GM18870 (cell line): Measurements from ENCODE around the gene ARHGAP5.
A peak's percentile ranks its signal among the peaks of the same experiment; 100 is the strongest.

Experiments used
- ATAC-seq: cut with Tn5 transposase; IDR thresholded peaks from one replicate; pipeline ENCODE4 v1.9.1; 2021; ENCODE audit warnings: moderate library complexity; ENCODE audit not compliant: unreplicated experiment

Gene ARHGAP5

DNA sequence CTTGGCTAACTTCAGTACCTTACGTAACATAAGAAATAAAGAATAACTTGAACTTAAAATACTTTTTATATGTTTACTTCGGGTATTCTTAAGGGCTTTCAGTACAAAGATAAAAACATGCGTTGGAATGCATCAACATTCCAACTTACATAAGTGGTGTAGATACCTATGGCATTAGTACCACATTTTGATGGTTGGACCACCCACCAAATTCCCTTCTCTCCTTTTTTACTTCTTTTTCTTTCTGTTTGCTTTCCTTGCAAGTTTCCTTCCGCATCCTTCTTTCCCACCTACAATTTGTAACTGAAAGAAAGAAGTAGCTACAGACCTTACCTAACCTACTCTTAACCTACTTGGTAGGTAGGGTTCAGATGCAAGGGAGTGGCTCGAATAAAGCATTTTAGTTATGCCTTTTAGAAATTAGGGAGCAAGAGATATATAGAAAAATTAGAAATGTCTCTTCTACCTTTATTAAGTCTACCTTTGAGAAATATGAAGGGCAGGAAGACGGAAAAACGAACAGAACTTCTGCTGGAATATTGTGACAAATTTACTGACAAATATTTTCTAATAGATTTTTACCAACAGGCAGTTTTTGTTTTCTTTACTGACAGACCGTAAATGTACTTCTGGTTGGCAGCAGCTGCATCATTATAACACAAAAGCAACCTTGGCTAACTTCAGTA is 2.1 kb upstream of the ARHGAP5 start:
- no peak for ATAC-seq

- peak; percentile 19 for ATAC-seq
These were observed 1.3 kb upstream of the ARHGAP5 start for GRCh38 chr14:32075672-32076277.

DNA sequence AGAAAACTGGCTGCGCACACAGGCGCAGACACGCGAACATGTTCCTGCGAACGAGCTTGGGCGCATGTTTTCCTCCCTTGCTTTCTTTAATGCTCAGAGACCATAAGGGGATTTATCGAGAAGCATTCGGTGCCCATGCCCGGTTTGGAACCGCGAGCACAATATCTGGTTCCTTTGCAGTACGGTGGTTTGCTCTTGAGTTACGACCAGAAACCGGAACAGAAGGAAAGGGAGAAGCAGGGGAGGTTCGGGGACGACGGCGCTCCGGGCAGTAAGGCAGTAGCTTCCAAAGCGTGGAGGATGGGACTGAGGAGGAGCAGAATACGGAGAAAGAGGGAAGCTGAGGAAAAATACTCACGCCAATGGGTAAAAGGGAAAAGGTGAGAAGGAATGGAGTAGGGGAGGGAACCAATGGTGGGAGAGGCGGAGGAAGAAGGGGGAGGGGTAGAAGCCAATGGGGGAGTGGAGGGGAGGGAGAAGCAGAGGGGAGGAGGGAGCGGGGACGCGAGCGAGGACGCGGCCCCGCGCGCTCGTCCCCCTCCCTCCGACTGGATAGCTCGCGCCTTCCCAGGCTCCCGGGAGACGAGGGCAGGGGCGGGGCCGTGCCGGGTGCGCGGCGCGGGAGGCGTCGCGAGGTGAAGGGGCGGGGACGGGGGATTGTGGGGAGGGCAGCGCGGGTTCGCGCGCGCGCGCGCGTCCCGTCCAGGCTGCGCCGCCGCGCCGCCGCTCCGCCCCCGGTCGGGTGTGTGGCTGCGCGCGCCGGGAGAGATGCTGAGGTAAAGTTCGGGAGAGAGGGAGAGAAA is 625 bp upstream of the ARHGAP5 start:
- ATAC-seq = peak; percentile 35

DNA sequence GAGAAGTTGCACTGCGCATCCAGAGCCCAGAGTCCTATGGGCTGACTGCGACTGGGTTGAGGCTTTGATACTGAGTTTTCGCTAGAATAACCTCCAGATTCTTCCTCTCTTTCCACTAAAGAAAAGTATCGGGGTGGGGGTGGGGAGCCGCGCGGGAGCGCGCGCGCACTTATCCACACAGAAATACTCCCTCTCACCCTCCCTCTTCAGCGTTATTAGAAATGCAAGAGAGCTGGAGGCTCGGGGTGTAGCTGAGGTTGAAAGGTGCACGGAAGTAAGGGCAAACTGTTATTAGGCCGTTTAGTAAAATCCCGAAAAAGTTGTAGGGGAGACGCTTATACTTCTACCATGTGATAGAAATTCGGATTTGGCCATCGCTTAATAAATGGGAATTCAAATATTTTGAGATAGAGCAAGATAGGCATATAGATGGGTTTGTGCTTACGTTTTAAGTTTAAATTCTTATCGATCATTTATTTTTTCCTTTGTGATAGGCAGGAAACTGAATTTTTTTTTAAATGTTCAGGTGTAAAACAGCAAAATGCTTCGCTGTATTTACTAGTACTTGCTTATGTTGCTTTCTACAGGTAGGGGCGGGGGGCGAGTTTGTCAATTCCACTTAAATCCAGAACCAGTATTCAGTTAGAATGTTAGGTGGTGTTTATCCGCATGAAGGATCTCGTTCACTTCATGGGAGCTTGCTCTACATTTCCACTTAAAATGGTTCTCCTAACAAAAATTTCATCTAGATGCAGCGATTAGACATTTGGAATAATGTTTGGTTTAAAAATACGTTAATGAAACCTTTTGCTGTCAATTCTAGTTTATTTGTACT is 1.1 kb downstream of the ARHGAP5 start:
- no peak for ATAC-seq

DNA sequence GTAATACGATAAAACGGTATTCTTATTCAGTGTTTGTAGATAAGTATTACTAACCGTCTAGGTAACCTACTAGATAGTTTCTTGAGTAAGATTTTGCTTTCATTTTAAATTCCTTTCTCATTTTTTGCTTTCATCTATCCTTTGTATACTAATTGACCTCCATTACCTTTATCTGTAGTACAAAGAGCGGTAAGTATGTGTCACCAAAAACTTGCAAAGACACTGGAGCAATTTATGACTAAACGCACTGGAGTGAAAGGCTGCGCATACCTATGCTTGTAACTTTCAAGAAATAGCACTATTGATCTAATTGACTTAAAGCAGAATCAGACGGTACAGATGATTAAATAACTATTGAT is 1.7 kb downstream of the ARHGAP5 start:
- no peak for ATAC-seq

DNA sequence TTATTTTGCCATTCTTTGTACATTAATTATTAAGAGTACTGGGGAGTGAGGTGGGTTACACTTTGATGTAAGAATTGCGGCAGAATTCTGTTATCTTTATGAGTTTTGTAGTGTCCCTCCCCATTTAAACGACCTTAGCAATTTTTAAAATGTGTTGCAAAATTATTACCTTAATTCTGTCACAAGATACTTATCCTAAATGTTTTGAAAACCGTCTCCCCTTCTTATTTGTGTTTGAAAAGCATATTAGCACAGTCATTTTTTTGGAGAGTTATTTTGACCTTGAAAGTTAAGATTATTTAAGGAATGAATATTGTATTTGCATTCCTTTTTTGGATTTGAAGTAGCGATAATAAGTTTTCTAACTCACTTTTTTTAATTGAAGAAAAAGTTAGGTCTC is 2.2 kb downstream of the ARHGAP5 start:
- no peak for ATAC-seq

DNA sequence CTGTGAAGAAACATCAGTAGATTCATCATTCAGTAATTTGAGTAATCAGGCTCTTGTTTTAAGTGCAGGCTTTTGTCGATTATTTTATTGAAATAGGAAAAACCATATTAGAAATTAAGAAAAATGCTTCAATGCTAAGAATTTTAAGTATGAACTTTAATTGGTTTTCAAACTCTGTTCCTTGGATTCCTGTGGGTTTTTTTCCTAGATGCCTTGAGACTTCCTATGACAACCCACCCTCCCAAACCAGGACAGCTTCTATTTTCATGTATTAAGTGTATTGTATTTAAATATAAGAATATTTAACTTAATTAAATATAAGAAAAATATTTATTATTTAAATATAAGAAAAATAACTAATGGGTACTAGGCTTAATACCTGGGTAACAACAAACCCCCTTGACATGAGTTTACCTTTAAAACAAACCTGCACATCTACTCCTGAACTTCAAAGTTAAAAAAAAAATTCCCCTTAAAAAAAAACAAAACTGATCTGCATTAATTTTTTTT is 3.0 kb downstream of the ARHGAP5 start:
- no peak for ATAC-seq

- no peak for ATAC-seq
These were observed 4.8 kb downstream of the ARHGAP5 start for GRCh38 chr14:32081901-32082300.

- no peak for ATAC-seq
These were observed 6.2 kb downstream of the ARHGAP5 start for GRCh38 chr14:32083315-32083624.

DNA sequence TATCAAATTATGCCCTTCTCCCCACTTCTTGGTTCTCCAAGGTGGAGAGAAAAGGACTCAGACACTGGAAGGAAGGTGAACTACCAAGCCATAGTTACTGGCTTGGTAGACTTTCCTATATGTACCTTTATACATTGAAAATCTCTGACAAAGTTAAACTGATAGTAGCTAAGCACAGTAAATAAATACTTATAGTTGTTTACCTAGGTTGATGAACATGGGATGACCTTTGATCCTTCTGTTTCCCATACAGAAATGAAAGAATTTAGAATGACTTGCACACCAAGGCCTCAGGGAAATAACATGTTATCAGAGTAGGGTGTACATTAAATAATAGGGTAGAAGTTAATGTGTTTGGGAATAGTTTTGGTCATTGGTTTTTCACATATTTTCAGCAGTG is 6.7 kb downstream of the ARHGAP5 start:
- ATAC-seq = no peak

DNA sequence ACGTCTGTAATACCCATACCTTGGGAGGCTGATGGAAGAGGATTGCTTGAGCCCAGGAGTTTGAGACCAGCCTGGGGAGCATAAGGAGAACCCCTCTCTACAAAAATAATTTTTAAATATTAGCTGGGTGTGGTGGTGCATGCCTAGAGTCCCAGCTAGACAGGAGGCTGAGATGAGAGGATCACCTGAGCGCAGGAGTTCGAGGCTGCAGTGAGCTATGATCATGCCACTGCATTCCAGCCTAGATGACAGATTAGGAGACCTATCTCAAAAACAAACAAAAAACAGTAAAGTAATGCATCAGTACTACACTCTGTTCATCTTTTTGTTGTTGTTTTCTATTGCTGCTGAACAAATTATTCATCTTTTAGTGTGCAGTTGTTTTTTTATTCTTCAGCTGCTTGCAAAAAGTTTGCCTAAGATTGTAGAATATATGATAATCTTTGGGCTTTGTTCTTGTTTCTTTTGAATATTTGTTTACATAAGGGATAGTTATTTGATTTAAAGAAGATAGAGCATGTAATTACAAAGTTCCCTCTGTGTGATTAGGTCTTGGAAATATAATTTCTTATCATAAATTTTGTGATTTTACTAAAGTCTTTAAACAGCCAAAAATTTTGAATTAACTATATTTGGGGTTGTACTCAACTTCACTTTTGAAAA is 8.2 kb downstream of the ARHGAP5 start:
- no peak for ATAC-seq

DNA sequence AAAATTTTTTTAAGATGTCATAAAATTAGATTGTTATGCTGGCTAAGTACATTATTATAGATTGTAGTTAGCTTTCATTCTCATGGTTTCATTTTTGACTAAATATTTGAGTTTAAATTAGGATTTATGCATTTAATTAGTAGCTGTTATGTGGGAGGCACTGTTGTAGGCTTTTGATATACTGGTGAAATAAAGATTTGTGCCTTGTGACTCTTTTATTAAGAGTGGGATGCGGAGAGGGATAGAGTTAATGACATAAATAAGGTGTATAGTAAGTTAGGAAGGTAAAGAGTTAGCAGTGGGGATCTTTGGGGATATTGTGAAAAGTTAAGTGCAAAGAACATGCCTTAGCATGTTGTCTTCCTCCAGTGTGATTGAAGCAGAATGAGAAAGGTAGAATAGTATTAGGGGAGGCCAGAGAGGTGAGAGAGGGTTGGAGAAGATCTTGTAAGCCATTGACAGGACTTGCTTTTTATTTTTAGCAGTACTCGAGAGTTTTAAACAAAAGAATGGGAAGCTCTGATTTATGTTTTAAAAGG is 8.8 kb downstream of the ARHGAP5 start:
- no peak for ATAC-seq

DNA sequence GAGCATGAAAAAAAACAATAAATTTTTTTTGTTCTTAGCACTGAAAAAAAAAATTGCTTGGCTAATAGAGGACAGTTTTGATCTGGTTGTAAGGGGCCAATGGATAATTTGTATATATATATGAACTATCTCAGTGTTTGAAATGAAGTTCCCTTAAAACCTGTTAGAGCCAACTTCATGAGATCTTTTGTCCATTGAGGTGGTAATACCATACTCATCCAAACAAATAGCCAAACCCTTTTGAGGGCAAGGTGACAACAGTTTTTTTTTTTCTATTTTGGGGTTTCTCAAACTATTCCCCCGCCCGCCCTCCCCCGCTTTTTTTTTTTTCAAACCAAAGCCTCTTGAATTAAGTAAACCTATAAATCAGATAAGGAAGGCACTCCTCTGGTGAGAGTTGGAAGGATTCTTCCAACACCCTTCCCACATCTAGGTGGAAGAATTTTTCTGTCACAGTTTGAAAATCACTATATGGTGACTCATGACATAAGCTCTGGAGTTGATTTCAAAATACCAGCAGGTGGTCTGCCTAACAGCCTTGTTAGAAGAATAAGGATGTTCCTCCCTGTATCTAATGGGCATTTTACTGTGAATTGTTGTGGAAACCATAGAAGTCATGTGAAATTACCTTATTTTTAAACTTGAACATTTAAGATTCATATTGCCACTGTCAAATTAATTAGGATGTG is 10.2 kb downstream of the ARHGAP5 start:
- ATAC-seq = no peak

DNA sequence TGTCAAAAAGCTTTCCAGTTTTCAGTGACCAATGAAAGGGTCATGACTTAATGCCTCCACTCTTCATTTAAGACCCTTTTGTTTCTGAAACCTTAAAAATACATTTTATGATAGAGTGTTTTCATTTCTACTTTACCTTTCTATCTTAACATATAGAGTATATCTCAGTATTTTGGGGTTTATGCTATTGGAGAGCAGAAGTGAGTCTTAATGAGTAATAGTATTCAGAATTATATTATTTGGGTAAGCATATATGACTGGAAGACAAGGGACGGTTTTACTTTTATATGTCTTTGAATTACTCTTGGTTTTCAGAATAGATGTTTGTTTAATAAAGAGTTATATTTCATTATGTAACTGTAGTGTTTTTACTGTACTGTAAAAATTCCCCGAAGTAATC is 10.8 kb downstream of the ARHGAP5 start:
- ATAC-seq = no peak

DNA sequence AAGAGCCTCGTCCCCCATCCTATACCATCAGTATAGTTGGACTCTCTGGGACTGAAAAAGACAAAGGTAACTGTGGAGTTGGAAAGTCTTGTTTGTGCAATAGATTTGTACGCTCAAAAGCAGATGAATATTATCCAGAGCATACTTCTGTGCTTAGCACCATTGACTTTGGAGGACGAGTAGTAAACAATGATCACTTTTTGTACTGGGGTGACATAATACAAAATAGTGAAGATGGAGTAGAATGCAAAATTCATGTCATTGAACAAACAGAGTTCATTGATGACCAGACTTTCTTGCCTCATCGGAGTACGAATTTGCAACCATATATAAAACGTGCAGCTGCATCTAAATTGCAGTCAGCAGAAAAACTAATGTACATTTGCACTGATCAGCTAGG is 13.6 kb downstream of the ARHGAP5 start:
- ATAC-seq = no peak

DNA sequence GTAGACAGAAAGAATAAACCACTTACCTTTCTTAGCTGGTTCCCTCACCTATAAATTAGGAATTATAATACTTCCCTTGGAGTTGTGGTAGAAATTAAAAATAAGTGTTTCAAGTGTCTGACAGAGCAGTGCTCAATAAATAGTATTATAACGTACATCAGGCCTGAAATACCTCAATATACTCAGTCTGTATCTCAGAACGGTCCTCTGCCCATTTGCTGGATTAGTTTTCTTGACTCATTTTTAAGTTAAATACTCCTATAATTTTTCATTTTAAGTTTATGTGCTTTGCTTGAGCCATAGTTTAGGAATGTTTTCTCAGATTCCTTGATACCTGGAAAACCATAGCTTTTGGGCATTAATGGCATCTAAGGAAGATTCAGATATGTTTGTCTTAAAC is 22.4 kb downstream of the ARHGAP5 start:
- ATAC-seq = no peak

- ATAC-seq = no peak
These were observed 23.1 kb downstream of the ARHGAP5 start for GRCh38 chr14:32100175-32100574.

GRCh38 chr14:32102152-32102787 is 25.2 kb downstream of the ARHGAP5 start:
- peak; percentile 82 for ATAC-seq

DNA sequence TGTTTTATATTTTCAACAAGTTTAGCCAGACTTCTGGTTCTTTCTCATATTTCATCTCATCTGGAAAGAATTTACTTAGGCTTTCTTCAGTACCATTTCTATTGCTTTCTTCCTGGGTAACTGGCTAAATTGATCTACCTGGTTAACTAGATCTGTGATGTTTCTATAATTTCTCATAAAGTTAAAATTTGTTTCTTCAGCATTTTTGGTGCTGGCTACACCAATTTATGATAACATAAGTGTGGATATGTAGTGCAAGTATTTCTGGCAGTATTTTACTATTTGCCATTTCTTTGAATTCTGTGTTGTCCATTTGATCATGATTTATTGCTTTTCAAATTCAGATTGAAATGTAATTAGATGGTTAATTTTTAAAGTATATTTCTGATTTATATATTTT is 25.9 kb downstream of the ARHGAP5 start:
- ATAC-seq = no peak
